Measurements from ENCODE around the gene KRTAP10-8.
"Not testable (repeated sequence)": the region's sequence is repeated elsewhere in the genome, so short reads cannot be mapped to it uniquely, and the experiment has no call there.

KRTAP10-8 gene

GRCh38 chr21:44601596-44602462 lies 10.1 kb upstream of the KRTAP10-8 start:
- H3K27me3 ChIP-seq (ENCODE audit: insufficient read depth, insufficient read length) = no peaks in the 10 kb centered on the region
- no peak overlapping the region for H3K4me3 ChIP-seq (ENCODE audit: insufficient read length, low read depth)
- H3K9me3 ChIP-seq (ENCODE audit: insufficient read depth, low read length) = peaks cover 13% of the 10 kb centered on the region
- DNase-seq (ENCODE audit: low read depth, low spot score) = no peak
- no peak overlapping the region for H3K9ac ChIP-seq (ENCODE audit: insufficient read length, low read depth)
- H3K36me3 ChIP-seq (ENCODE audit: insufficient read depth, insufficient read length, low read length) = no peaks in the 10 kb centered on the region
- H3K4me1 ChIP-seq (ENCODE audit: insufficient read depth, insufficient read length) = no peaks in the 10 kb centered on the region
- TF ChIP-seq SUZ12 (IDR thresholded peaks at IDR 0.05; ENCODE audit: extremely low read depth, insufficient read depth, insufficient read length) = no peak

GRCh38 chr21:44602463-44602850 lies 9.4 kb upstream of the KRTAP10-8 start:
- H3K4me1 ChIP-seq (ENCODE audit: insufficient read depth, insufficient read length) = no peaks in the 10 kb centered on the region
- TF ChIP-seq YY1 (IDR thresholded peaks at IDR 0.05; ENCODE audit: insufficient read depth, insufficient read length) = no peak

GRCh38 chr21:44603109-44603875 lies 8.6 kb upstream of the KRTAP10-8 start:
- TF ChIP-seq SUZ12 (IDR thresholded peaks at IDR 0.05; ENCODE audit: extremely low read depth, insufficient read depth, insufficient read length) (no peak), YY1 (IDR thresholded peaks at IDR 0.05; ENCODE audit: insufficient read depth, insufficient read length) (no peak), ZNF274 (IDR thresholded peaks at IDR 0.05; ENCODE audit: low read depth, low read length) (no peak)
- no peak overlapping the region for H3K4me3 ChIP-seq (ENCODE audit: insufficient read length, low read depth)
- no peaks in the 10 kb centered on the region for H3K4me1 ChIP-seq (ENCODE audit: insufficient read depth, insufficient read length)
- H3K36me3 ChIP-seq (ENCODE audit: insufficient read depth, insufficient read length, low read length) = no peaks in the 10 kb centered on the region
- peaks cover 10% of the 10 kb centered on the region for H3K9me3 ChIP-seq (ENCODE audit: insufficient read depth, low read length)
- H3K9ac ChIP-seq (ENCODE audit: insufficient read length, low read depth) = no peak overlapping the region
- DNase-seq (ENCODE audit: low read depth, low spot score) = no peak
- no peaks in the 10 kb centered on the region for H3K27me3 ChIP-seq (ENCODE audit: insufficient read depth, insufficient read length)

More at GRCh38 chr21:44602463-44602850, 9.4 kb upstream of the KRTAP10-8 start:
- Histone ChIP-seq H3K9me3 (ENCODE audit: insufficient read depth, low read length) (peaks cover 13% of the 10 kb centered on the region), H3K9ac (ENCODE audit: insufficient read length, low read depth) (no peak overlapping the region), H3K27me3 (ENCODE audit: insufficient read depth, insufficient read length) (no peaks in the 10 kb centered on the region), H3K36me3 (ENCODE audit: insufficient read depth, insufficient read length, low read length) (no peaks in the 10 kb centered on the region), H3K4me3 (ENCODE audit: insufficient read length, low read depth) (no peak overlapping the region)
- DNase-seq (ENCODE audit: low read depth, low spot score) = no peak

- no peaks in the 10 kb centered on the region for H3K36me3 ChIP-seq (ENCODE audit: insufficient read depth, insufficient read length, low read length)
Measured at GRCh38 chr21:44603911-44604310, 8.0 kb upstream of the KRTAP10-8 start.

GRCh38 chr21:44606495-44606894 lies 5.4 kb upstream of the KRTAP10-8 start:
- no peaks in the 10 kb centered on the region for H3K36me3 ChIP-seq (ENCODE audit: insufficient read depth, insufficient read length, low read length)
- TF ChIP-seq ZNF274 (IDR thresholded peaks at IDR 0.05; ENCODE audit: low read depth, low read length) = no peak
- no peak for TF ChIP-seq SUZ12 (IDR thresholded peaks at IDR 0.05; ENCODE audit: extremely low read depth, insufficient read depth, insufficient read length)
- no peak for TF ChIP-seq YY1 (IDR thresholded peaks at IDR 0.05; ENCODE audit: insufficient read depth, insufficient read length)
- no peak overlapping the region for H3K4me3 ChIP-seq (ENCODE audit: insufficient read length, low read depth)
- peaks cover 20% of the 10 kb centered on the region for H3K9me3 ChIP-seq (ENCODE audit: insufficient read depth, low read length)
- H3K27me3 ChIP-seq (ENCODE audit: insufficient read depth, insufficient read length) = no peaks in the 10 kb centered on the region
- no peaks in the 10 kb centered on the region for H3K4me1 ChIP-seq (ENCODE audit: insufficient read depth, insufficient read length)
- H3K9ac ChIP-seq (ENCODE audit: insufficient read length, low read depth) = no peak overlapping the region
- no peak for DNase-seq (ENCODE audit: low read depth, low spot score)

More at GRCh38 chr21:44603911-44604310, 8.0 kb upstream of the KRTAP10-8 start:
- peaks cover 3% of the 10 kb centered on the region for H3K9me3 ChIP-seq (ENCODE audit: insufficient read depth, low read length)
- DNase-seq (ENCODE audit: low read depth, low spot score) = no peak
- TF ChIP-seq SUZ12 (IDR thresholded peaks at IDR 0.05; ENCODE audit: extremely low read depth, insufficient read depth, insufficient read length) (no peak), ZNF274 (IDR thresholded peaks at IDR 0.05; ENCODE audit: low read depth, low read length) (no peak), YY1 (IDR thresholded peaks at IDR 0.05; ENCODE audit: insufficient read depth, insufficient read length) (no peak)
- H3K9ac ChIP-seq (ENCODE audit: insufficient read length, low read depth) = no peak overlapping the region
- H3K27me3 ChIP-seq (ENCODE audit: insufficient read depth, insufficient read length) = no peaks in the 10 kb centered on the region
- no peaks in the 10 kb centered on the region for H3K4me1 ChIP-seq (ENCODE audit: insufficient read depth, insufficient read length)
- H3K4me3 ChIP-seq (ENCODE audit: insufficient read length, low read depth) = no peak overlapping the region

GRCh38 chr21:44609193-44609592 lies 2.7 kb upstream of the KRTAP10-8 start:
- H3K4me1 ChIP-seq (ENCODE audit: insufficient read depth, insufficient read length) = peaks cover 2% of the 10 kb centered on the region
- H3K4me3 ChIP-seq (ENCODE audit: insufficient read length, low read depth) = no peak overlapping the region
- H3K9ac ChIP-seq (ENCODE audit: insufficient read length, low read depth) = no peak overlapping the region
- TF ChIP-seq YY1 (IDR thresholded peaks at IDR 0.05; ENCODE audit: insufficient read depth, insufficient read length) (no peak), ZNF274 (IDR thresholded peaks at IDR 0.05; ENCODE audit: low read depth, low read length) (no peak), SUZ12 (IDR thresholded peaks at IDR 0.05; ENCODE audit: extremely low read depth, insufficient read depth, insufficient read length) (no peak)
- no peaks in the 10 kb centered on the region for H3K36me3 ChIP-seq (ENCODE audit: insufficient read depth, insufficient read length, low read length)
- H3K9me3 ChIP-seq (ENCODE audit: insufficient read depth, low read length) = peaks cover 20% of the 10 kb centered on the region
- H3K27me3 ChIP-seq (ENCODE audit: insufficient read depth, insufficient read length) = no peaks in the 10 kb centered on the region
- DNase-seq (ENCODE audit: low read depth, low spot score) = no peak

GRCh38 chr21:44610157-44610843 lies 1.6 kb upstream of the KRTAP10-8 start:
- not testable (repeated sequence) for DNase-seq (ENCODE audit: low read depth, low spot score); H3K36me3 ChIP-seq (ENCODE audit: insufficient read depth, insufficient read length, low read length); H3K27me3 ChIP-seq (ENCODE audit: insufficient read depth, insufficient read length); H3K4me1 ChIP-seq (ENCODE audit: insufficient read depth, insufficient read length); H3K9ac ChIP-seq (ENCODE audit: insufficient read length, low read depth); H3K4me3 ChIP-seq (ENCODE audit: insufficient read length, low read depth)
- peaks cover 20% of the 10 kb centered on the region for H3K9me3 ChIP-seq (ENCODE audit: insufficient read depth, low read length)

Measured in NT2/D1 (cell line).